Kidney (tissue), 14 donors: ENCODE data around the gene FAM180A. TPM values are rescaled to one million over a fixed set of nuclear protein-coding genes. Genes with fewer than 3 reads are reported as not detected.

Experiments used
- DNase-seq, 5 donors: peaks; one replicate each; pipeline ENCODE4 v3.0.0-alpha.2; 2013 to 2020
- FAIRE-seq: peaks from 2 replicates; lab custom pipeline; 2012; peaks lifted over from hg19 to GRCh38; lab: Jason Lieb, UNC
- H3K27ac ChIP-seq, 2 donors: one replicate each; pipeline ENCODE4 v1.7.0; 2013; ENCODE audit warnings: low read depth in 2 of 2, low read length in 2 of 2, inconsistent platforms in 1 of 2
- H3K27me3 ChIP-seq: one replicate; pipeline ENCODE4 v1.7.1; 2013; ENCODE audit warnings: low read length, inconsistent platforms; ENCODE audit not compliant: control insufficient read depth, insufficient read depth
- H3K36me3 ChIP-seq, 3 donors: one replicate each; pipeline versions ENCODE4 v1.7.0 to v1.7.1; 2013; ENCODE audit warnings: low read length in 3 of 3, control low read depth in 1 of 3, inconsistent platforms in 1 of 3; ENCODE audit not compliant: insufficient read depth in 3 of 3, control insufficient read depth in 2 of 3
- H3K4me1 ChIP-seq, 3 donors: one replicate each; pipeline versions ENCODE4 v1.7.0 to v1.7.1; 2013; ENCODE audit warnings: low read length in 3 of 3, inconsistent platforms in 1 of 3, low read depth in 1 of 3; ENCODE audit not compliant: control insufficient read depth in 2 of 3, insufficient read depth in 2 of 3
- H3K4me3 ChIP-seq, 3 donors: one replicate each; pipeline versions ENCODE4 v1.7.0 to v1.8.1; 2013; ENCODE audit warnings: low read length in 3 of 3, control low read depth in 1 of 3, inconsistent platforms in 1 of 3
- H3K9ac ChIP-seq, 3 donors: one replicate each; pipeline versions ENCODE4 v1.7.0 to v1.7.1; 2013; ENCODE audit warnings: low read length in 3 of 3, control low read depth in 1 of 3, inconsistent platforms in 1 of 3
- H3K9me3 ChIP-seq, 3 donors: one replicate each; pipeline versions ENCODE4 v1.7.0 to v1.7.1; 2013; ENCODE audit warnings: low read length in 3 of 3, control low read depth in 1 of 3, inconsistent platforms in 1 of 3; ENCODE audit not compliant: control insufficient read depth in 2 of 3, insufficient read depth in 1 of 3
- intact Hi-C: fragments of 100-400 bp; cut with DNase I; formaldehyde crosslinking; loops from one replicate; pipeline ENCODE4 v1.11.1; 2022
- polyA plus RNA-seq: library from polyadenylated mRNA; stranded (reverse); fragments of 350-450 nt; fragmentation: Illumina TruSeq; extraction: RNeasy Lipid Tissue Mini Kit (QIAGEN cat#74804); gene quantifications from one replicate; pipeline ENCODE4 v1.2.3, GENCODE V29; 2014; ENCODE audit warnings: low read depth, low replicate concordance; ENCODE audit not compliant: insufficient read depth
- total RNA-seq: library from RNA; stranded (reverse); fragmentation: NEBNext Ultra II Directional; extraction: Animal tissue kit (Norgen Biotek cat#: 25700); gene quantifications from one replicate; pipeline ENCODE4 v1.2.1, GENCODE V29; 2021
- TF ChIP-seq, protein P1 (sequence below): IDR thresholded peaks from 3 replicates; pipeline ENCODE4 v1.5.1; 2012; ENCODE audit warnings: mild to moderate bottlenecking, moderate library complexity, borderline replicate concordance; ENCODE audit not compliant: insufficient read depth; ENCODE audit errors: extremely low read depth
- donor health status: control.
- donor health status: control.
- donor health status: control.
- donor health status: control.
- donor health status: control.
- donor health status: DM: yes; HTN: yes; CAD: no.
- donor health status: Normal renal cell carcinoma (clear cell type).

Gene FAM180A
- total and polyA plus RNA-seq, 2 donors from 2014 or later, result 1.7 to 2.2 TPM

DNA sequence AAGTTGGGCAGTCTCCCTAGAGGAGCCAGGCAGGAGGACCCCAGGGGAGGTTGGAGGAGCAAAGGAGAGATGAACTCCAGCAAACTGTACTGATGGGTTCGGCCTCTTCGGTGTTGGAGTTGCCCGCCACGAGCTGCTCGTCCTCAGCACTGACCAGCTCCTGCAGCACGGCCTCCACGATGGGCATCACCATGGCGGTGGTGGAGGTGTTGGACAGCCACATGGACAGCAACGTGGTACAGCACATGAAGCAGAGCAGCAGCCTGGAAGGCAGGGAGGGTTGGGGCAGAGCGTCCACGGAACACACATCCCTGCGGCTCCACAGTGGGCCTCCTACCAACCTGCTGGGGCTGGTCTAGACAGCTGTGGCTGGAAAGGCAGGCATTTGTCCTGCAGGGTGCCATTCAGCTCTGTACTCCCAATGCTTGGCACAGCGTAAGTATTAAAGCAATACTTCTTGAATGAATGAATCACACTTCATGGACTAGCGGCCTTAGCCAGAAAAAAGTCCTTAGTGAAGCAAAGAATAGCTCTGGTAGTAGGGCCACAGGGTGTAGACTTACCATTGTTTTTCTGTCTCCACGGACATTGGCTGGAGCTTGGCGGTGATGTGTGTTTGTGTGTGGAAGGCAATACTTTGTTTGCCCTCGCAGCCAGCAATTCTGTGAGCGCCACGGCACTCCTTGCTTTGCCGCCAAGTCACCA lies 42.4 kb downstream of the FAM180A start:
- Histone ChIP-seq H3K27ac (no peak overlapping the region), H3K9me3 (no peaks in the 10 kb centered on the region), H3K4me1 (peaks cover 0 to 3% (median 0%) of the 10 kb centered on the region in 3 donors), H3K36me3 (no peaks in the 10 kb centered on the region), H3K27me3 (no peaks in the 10 kb centered on the region), H3K4me3 (no peak overlapping the region), H3K9ac (no peak overlapping the region)
- TF ChIP-seq, protein P1, sequence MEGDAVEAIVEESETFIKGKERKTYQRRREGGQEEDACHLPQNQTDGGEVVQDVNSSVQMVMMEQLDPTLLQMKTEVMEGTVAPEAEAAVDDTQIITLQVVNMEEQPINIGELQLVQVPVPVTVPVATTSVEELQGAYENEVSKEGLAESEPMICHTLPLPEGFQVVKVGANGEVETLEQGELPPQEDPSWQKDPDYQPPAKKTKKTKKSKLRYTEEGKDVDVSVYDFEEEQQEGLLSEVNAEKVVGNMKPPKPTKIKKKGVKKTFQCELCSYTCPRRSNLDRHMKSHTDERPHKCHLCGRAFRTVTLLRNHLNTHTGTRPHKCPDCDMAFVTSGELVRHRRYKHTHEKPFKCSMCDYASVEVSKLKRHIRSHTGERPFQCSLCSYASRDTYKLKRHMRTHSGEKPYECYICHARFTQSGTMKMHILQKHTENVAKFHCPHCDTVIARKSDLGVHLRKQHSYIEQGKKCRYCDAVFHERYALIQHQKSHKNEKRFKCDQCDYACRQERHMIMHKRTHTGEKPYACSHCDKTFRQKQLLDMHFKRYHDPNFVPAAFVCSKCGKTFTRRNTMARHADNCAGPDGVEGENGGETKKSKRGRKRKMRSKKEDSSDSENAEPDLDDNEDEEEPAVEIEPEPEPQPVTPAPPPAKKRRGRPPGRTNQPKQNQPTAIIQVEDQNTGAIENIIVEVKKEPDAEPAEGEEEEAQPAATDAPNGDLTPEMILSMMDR, result no peak
- no peak for DNase-seq
- intact Hi-C loops, result no loop called here
- FAIRE-seq, result no peak

DNA sequence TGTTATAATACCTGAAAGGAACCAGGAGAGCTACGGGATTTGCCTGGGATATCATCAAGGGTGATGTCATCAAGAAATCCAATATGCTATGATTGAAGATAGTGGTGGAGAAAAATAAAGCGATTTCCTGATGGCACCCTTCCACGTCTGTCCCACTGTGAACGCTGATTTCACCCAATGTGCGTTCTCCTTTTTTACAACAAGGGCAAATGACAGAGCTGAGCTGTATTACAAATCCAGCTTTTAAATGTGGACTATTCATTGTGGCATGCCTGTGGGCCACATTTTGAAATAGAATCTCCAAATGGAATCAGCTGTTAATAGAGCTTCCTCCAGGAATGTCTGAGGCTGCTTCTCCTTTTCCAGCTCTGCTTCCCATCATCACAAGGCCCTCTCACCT lies 43.9 kb downstream of the FAM180A start:
- Histone ChIP-seq H3K4me1 (no peaks in the 10 kb centered on the region), H3K9me3 (no peaks in the 10 kb centered on the region), H3K9ac (no peak overlapping the region), H3K4me3 (no peak overlapping the region), H3K36me3 (no peaks in the 10 kb centered on the region), H3K27me3 (no peaks in the 10 kb centered on the region), H3K27ac (no peak overlapping the region)
- intact Hi-C loops, result no loop called here
- no peak for FAIRE-seq
- no peak for DNase-seq
- TF ChIP-seq, protein P1, result no peak

DNA sequence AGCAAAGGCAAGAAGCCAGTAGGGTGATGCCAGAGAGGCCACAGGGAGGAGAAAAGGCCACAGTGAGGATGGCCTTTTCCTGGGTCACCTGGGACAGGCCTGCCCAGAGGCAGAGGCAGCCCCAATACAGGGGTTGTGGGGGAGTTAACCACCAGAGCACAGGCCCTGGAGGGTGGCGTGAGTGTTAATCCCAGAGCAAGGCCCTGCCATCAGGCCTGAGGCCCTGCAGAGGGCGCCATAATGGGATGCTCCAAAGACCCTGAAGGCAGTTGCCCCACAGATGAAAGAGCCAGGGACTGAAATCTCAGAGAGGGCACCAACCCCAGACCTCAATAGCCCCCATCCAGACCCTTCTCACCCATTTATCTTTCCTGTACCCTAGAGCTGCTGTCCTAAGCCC lies 44.5 kb downstream of the FAM180A start:
- Histone ChIP-seq H3K9ac (no peak overlapping the region), H3K9me3 (no peaks in the 10 kb centered on the region), H3K27me3 (no peaks in the 10 kb centered on the region), H3K4me3 (no peak overlapping the region), H3K27ac (no peak overlapping the region), H3K36me3 (no peaks in the 10 kb centered on the region), H3K4me1 (no peaks in the 10 kb centered on the region)
- FAIRE-seq (no peak), DNase-seq (no peak)
- intact Hi-C loops, result no loop called here
- TF ChIP-seq, protein P1, result no peak
